GM23338 (cell line): ENCODE measurements around the gene RNF150.

ENCODE experiments used
- CTCF ChIP-seq, 2 experiments: fragments of 200-600 bp in 1 of 2; sonication (generic) in 1 of 2; conservative IDR thresholded peaks; 2 replicates each; pipeline versions ENCODE4 v1.5.1 to v1.6.1; 2016 to 2017; ENCODE audit warnings: antibody characterized with exemption in 2 of 2, low read depth in 2 of 2, mild to moderate bottlenecking in 2 of 2, moderate library complexity in 1 of 2
- EZH2 ChIP-seq: fragments of 200-600 bp; sonication (generic); IDR thresholded peaks from one replicate; pipeline ENCODE4 v1.8.0; 2017; ENCODE audit warnings: antibody characterized with exemption, mild to moderate bottlenecking, low read depth; ENCODE audit not compliant: unreplicated experiment
- EZH2phosphoT487 ChIP-seq: fragments of 200-600 bp; sonication (generic); IDR thresholded peaks from one replicate; pipeline ENCODE4 v1.8.1; 2018; ENCODE audit warnings: antibody characterized with exemption; ENCODE audit not compliant: unreplicated experiment
- POLR2AphosphoS5 ChIP-seq: IDR thresholded peaks from 2 replicates; pipeline ENCODE4 v1.6.1; 2016; ENCODE audit warnings: antibody characterized with exemption, low read depth
- REST ChIP-seq: IDR thresholded peaks from one replicate; pipeline ENCODE4 v1.6.1; 2018; ENCODE audit warnings: antibody characterized with exemption; ENCODE audit not compliant: unreplicated experiment
- ZNF114 ChIP-seq: fragments of 250-450 bp; sonication (Bioruptor Pico); IDR thresholded peaks from 2 replicates; pipeline ENCODE4 v1.5.0; 2020; ENCODE audit warnings: mild to moderate bottlenecking, moderate library complexity

GRCh38 chr4:140930011-140930410 lies 203.3 kb downstream of the RNF150 start:
- TF ChIP-seq CTCF (conservative IDR thresholded peaks at IDR 0.05; ENCODE audit: low read depth in 2 of 2) (no peak), POLR2AphosphoS5 (no peak), REST (no peak), EZH2phosphoT487 (no peak), EZH2 (no peak), ZNF114 (CRISPR knock-in tag) (no peak)
